HG02798 (cell line): ENCODE measurements around the gene PPFIBP2.

Experiments used
- ATAC-seq: cut with Tn5 transposase; IDR thresholded peaks from one replicate; pipeline ENCODE4 v1.9.1; 2021; ENCODE audit warnings: mild to moderate bottlenecking; ENCODE audit not compliant: unreplicated experiment, poor library complexity

The PPFIBP2 gene

GRCh38 chr11:7617032-7617431 lies 103.2 kb downstream of the PPFIBP2 start:
- ATAC-seq: no peak

- no peak for ATAC-seq
These were observed 105.5 kb downstream of the PPFIBP2 start for GRCh38 chr11:7619322-7619721.

GRCh38 chr11:7621090-7621489 lies 107.3 kb downstream of the PPFIBP2 start:
- no peak for ATAC-seq

GRCh38 chr11:7621554-7621953 lies 107.8 kb downstream of the PPFIBP2 start:
- no peak for ATAC-seq

- no peak for ATAC-seq
These were observed 108.9 kb downstream of the PPFIBP2 start for GRCh38 chr11:7622721-7623120.

GRCh38 chr11:7628660-7629059 lies 114.9 kb downstream of the PPFIBP2 start:
- ATAC-seq: no peak

GRCh38 chr11:7630002-7630401 lies 116.2 kb downstream of the PPFIBP2 start:
- no peak for ATAC-seq

GRCh38 chr11:7632211-7632610 lies 118.4 kb downstream of the PPFIBP2 start:
- no peak for ATAC-seq

GRCh38 chr11:7635137-7635536 lies 121.3 kb downstream of the PPFIBP2 start:
- ATAC-seq: no peak

- ATAC-seq: no peak
These were observed 121.9 kb downstream of the PPFIBP2 start for GRCh38 chr11:7635708-7636107.

- ATAC-seq: no peak
These were observed 122.6 kb downstream of the PPFIBP2 start for GRCh38 chr11:7636350-7636749.

GRCh38 chr11:7637447-7638157 lies 123.8 kb downstream of the PPFIBP2 start:
- no peak for ATAC-seq

- ATAC-seq: peak; percentile 54
These were observed 125.2 kb downstream of the PPFIBP2 start for GRCh38 chr11:7638710-7639642.

- ATAC-seq: no peak
These were observed 125.8 kb downstream of the PPFIBP2 start for GRCh38 chr11:7639643-7640025.

- ATAC-seq: no peak
These were observed 127.0 kb downstream of the PPFIBP2 start for GRCh38 chr11:7640816-7641215.

GRCh38 chr11:7642747-7643146 lies 128.9 kb downstream of the PPFIBP2 start:
- no peak for ATAC-seq

GRCh38 chr11:7643314-7643713 lies 129.5 kb downstream of the PPFIBP2 start:
- no peak for ATAC-seq

- no peak for ATAC-seq
These were observed 131.4 kb downstream of the PPFIBP2 start for GRCh38 chr11:7645206-7645605.

GRCh38 chr11:7646866-7647265 lies 133.1 kb downstream of the PPFIBP2 start:
- no peak for ATAC-seq

GRCh38 chr11:7648264-7648663 lies 134.5 kb downstream of the PPFIBP2 start:
- ATAC-seq: no peak

- ATAC-seq: no peak
These were observed 137.3 kb downstream of the PPFIBP2 start for GRCh38 chr11:7651140-7651551.
